HT-29 (cell line): ENCODE measurements around the gene GLI1. TPM values are rescaled to one million over a fixed set of nuclear protein-coding genes. Genes with fewer than 3 reads are reported as not detected.

ENCODE experiments used
- DNase-seq: peaks from one replicate; pipeline ENCODE4 v3.0.0-alpha.2; 2015; ENCODE audit warnings: low spot score
- small RNA-seq: library from RNA; depleted of rRNA; stranded (forward); fragments of <200 nt; gene quantifications from one replicate; pipeline ENCODE3, GENCODE V24; 2014
- total RNA-seq: library from RNA; depleted of rRNA; stranded (reverse); fragments of >200 nt; shearing (Covaris generic); gene quantifications from 2 replicates; pipeline ENCODE4 v1.2.3, GENCODE V29; 2014; rRNA removed

The GLI1 gene
- total RNA-seq, 1 experiment from 2014 or later: 4.2 TPM

DNA sequence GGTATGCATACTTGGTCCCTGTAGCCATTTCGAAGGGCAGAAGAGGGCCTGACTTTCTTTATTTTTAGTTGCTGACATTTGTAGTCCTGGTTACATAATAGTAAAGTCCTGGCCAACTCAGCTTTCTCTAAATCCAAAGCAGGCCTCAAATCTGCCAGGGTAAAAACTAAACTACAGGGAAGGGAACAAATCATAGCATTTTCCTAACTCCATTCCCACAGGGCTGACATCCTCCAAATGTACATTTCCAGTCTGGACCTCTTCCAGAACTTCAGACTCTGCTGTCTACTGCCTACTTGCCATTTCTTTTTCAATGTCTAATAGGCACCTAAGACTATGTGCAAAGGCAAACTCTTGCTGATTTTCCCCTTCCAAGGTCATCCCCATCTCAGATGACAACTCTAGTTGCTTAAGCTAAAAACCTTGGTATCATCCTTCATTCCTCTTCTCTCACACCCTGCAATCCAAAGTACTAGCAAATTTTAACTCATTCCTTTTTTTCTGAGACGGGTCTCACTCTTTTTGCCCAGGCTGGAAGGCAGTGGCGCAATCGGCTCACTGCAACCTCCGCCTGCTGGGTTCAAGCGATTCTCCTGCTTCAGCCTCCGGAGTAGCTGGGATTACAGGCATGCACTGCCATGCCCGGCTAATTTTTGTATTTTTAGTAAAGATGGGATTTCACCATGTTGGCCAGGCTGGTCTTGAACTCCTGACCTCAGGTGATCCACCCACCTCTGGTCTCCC, 58.8 kb downstream of the GLI1 start:
- DNase-seq: no peak

DNA sequence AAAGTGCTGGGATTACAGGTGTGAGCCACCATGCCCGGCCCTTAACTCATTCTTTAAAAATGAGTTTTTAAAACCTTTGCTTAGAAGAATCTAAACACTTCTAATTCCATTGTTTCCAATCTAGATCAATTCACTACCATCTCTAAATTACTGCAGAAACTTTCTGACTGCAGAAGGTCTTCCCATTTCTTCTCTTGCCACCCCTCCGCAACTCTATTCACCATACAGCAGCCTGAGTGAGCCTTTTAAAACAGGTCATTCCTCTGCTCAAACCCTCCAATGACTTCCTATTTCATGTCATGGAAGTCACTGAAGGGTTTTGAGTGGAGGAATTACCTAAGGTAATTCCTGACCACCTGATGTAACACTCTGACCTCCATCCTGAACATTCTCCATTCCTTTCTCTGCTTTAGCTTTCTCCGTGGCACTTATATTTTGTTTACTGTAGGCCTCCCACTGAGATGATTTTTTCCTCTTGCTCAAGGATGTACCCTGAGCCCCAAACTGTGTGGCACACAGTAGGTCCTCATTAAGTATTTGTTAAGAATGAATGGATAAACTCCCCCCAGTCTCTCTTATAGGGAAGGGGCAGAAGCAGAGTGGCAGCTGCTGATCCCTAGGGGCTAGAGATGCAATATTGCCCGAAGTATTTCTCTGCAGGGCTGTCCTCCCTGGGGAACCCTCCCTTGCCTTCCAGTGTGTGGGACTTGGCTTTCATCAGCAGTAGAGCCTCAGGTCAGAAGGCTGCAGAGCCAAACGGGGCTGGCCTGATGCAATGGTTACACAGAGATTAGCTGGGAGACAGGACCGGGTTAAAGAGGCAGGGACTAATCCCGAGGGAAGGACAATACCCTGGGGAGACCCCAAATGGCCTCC, 59.6 kb downstream of the GLI1 start:
- DNase-seq: peak; percentile 11

DNA sequence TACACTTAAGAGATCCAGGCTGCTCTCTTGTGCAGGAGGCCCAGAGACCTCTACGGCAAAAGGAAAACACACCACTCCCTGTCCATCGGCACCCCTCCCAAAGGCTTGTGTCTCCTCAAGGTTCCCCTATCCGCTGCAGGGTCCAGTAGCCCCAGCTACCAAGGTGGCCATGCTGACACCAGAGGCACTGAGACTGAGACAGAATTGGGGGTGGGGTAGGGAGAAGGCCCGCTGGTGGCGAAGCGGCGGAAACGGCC, 60.1 kb downstream of the GLI1 start:
- no peak for DNase-seq

DNA sequence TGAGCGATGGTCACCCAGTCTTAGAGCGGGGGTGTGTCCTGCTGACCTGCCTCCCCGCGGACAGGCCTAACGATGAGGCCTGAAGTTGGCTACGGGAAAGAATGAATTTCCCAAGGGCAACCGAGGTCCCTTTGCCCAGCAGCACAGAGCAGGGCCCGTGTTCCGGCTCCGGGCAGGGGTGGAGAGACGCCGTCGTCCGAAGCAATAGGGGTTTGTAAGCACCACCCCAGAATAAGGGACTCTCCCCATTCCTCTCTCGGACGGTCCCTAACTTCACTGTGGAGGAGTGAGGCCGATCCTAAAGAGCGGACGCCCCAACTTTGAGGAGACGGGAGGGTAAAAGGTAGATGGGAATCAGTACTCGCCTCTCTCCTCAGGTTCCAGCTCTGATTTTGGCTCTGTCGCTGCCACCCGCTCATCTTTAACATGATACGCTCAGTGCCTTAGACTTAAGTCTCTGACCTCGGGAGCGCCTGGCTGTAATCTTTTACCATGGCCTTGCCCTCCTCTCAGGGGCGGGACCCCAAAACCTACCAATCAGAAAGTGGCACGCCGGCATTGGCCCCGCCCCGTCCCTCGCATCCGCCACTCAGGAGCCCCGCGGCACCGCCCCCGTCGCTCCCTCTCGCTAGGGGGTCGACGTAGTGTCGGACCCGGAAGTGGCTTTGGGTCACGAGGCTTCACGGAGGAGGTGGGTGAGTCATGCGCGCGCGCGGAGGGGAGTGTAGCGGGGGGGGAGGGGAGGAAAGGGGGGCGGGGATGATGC, 60.7 kb downstream of the GLI1 start, which contains the start of gene DDIT3:
TSS of gene DDIT3 (minus strand) at position 462 of the 766 bp plus-strand sequence. CDS start 3,108 bp downstream, outside the sequence.
- DNase-seq: peak; percentile 98

DNA sequence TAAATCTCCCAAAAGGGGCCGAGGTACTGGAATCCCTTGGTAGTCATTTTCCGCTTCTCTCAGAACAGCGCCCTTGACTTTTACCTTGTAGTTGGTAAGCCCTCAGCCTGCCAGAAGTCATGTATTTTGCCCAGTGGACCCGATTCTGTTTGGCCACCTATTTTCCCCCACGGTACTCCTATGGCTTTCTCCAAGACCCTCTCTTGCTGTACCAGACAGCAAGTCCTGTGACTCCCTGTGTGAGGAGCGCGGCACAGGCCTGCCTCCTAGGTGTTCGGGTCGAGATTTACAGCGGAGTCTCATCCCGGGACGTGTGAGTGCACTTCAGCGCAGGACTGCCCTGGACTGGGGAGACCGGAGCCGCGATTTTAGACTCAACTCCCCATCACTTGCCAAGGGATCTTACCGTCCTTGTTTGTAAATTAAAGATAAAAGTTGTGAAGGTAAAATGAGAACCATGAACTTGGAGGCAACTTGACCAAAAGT, 62.0 kb downstream of the GLI1 start:
- peak; percentile 63 for DNase-seq

Small RNA genes lying within 50 kb of the gene (small RNA-seq; reads per million reads assigned to genes)
- not detected for gene MIR616
- gene RNU6-879P: not detected

Other genes starting within 250 kb of the GLI1 start
- 0.97 and 2.8 TPM in 2 replicates for gene NXPH4, start 243.0 kb upstream of the GLI1 start, total RNA-seq
- gene SHMT2, start 230.1 kb upstream of the GLI1 start, total RNA-seq: 295 and 298 TPM in 2 replicates
- gene STAC3, start 208.6 kb upstream of the GLI1 start, total RNA-seq: 0.41 and 1.1 TPM in 2 replicates
- 23.3 and 25.3 TPM in 2 replicates for gene R3HDM2, start 28.7 kb upstream of the GLI1 start, total RNA-seq
- gene INHBC, start 25.0 kb upstream of the GLI1 start, total RNA-seq: not detected in 2 replicates
- gene INHBE, start 4.5 kb upstream of the GLI1 start, total RNA-seq: 0.34 and 0.41 TPM in 2 replicates
- gene ARHGAP9, start 20.1 kb downstream of the GLI1 start, total RNA-seq: 1.5 and 3.4 TPM in 2 replicates
- gene MARS1, start 28.3 kb downstream of the GLI1 start, total RNA-seq: 174 and 202 TPM in 2 replicates
- gene DDIT3, start 60.7 kb downstream of the GLI1 start, total RNA-seq: 26.9 and 39.0 TPM in 2 replicates
- 18.0 and 23.0 TPM in 2 replicates for gene MBD6, start 63.0 kb downstream of the GLI1 start, total RNA-seq
- gene DCTN2, start 87.4 kb downstream of the GLI1 start, total RNA-seq: 58.6 and 62.3 TPM in 2 replicates
- not detected in 2 replicates for gene KIF5A, start 90.3 kb downstream of the GLI1 start, total RNA-seq
- 30.8 and 37.2 TPM in 2 replicates for gene PIP4K2C, start 131.4 kb downstream of the GLI1 start, total RNA-seq
- gene DTX3, start 145.0 kb downstream of the GLI1 start, total RNA-seq: not detected in 2 replicates
- gene ARHGEF25, start 151.7 kb downstream of the GLI1 start, total RNA-seq: 0.25 TPM in 1 of 2 replicates, not detected in the other
- 3.1 and 5.8 TPM in 2 replicates for gene B4GALNT1, start 173.4 kb downstream of the GLI1 start, total RNA-seq
- gene OS9, start 234.3 kb downstream of the GLI1 start, total RNA-seq: 94.5 and 105 TPM in 2 replicates